ENCODE results near the gene RIPK4. TPM values are rescaled to one million over a fixed set of nuclear protein-coding genes. Genes with fewer than 3 reads are reported as not detected.
A peak's percentile ranks its signal among the peaks of the same experiment; 100 is the strongest.

Gene RIPK4
- total and polyA plus RNA-seq, 2 of the 13 experiments (the other 11 are each of a cell fraction or from before 2014, with no cell fraction given), result 3.1 to 4.9 TPM

DNA sequence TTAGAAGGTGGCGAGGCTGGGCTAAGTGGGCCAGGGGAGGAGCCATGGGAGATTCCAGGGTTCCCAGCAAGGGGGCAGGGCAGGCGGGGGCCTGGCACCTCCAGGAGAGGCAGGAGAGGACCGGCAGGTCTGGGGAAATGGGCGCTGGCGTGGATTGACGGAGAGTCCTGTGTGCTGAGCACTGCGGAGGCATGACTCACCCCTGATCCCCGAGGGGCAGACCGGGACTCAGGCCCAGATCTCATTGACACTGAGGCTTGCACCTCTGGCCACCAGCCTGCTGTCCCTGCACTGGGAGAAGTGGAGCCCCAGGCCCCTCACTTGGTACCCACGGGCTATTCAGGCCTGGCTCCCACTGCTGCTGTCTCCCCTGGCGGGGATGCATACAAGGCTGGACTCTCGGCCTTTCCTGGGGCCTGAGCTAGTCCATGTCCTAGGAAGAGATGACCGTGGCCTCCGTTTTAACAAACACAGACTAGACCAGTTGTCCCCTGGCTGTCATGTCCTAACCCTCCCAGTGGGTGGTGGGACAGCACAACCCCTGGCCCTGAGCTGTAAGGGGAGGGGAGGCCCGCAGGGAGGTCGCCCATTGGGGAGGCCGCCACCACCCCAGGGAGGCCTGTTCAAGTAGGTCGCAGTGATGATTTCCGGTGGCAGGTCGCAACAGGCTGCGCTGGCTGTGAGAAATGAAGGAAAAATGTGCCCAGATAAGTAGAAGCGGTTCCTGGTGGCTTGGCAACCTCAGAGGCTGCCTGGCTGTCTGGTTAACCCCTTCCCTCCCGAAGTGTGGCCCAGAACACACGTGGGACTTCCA, 39.7 kb downstream of the RIPK4 start (continued):
- TF ChIP-seq CBX5 (CRISPR knock-in tag; IDR thresholded peaks at IDR 0.05; ENCODE audit: borderline replicate concordance) (0 out of 2 replicates have a peak, but pooled peaks have one; percentile 6), RXRB (CRISPR knock-in tag; IDR thresholded peaks at IDR 0.05; ENCODE audit: borderline replicate concordance) (0 out of 2 replicates have a peak, but pooled peaks have one; percentile 32), HDAC2 (CRISPR knock-in tag; IDR thresholded peaks at IDR 0.05) (peak; percentile 18; the same call in 1 of the 2 replicates), SMARCC2 (IDR thresholded peaks at IDR 0.05) (no peak), TAF1 (CRISPR knock-in tag; IDR thresholded peaks at IDR 0.05) (no peak), MYNN (CRISPR knock-in tag; IDR thresholded peaks at IDR 0.05; ENCODE audit: low read depth) (no peak), HES4 (CRISPR knock-in tag; IDR thresholded peaks at IDR 0.05; ENCODE audit: borderline replicate concordance) (0 out of 2 replicates have a peak, but pooled peaks have one; percentile 49), FOSL2 (CRISPR knock-in tag; IDR thresholded peaks at IDR 0.05) (peak; percentile 88), SOX13 (IDR thresholded peaks at IDR 0.05) (no peak), SOX13 (CRISPR knock-in tag; conservative IDR thresholded peaks at IDR 0.05 in 1 of 2, IDR thresholded peaks at IDR 0.05 in 1 of 2) (peak in 1 of 2 experiments; percentile 12; a peak in 1 of 4 replicates), TCF7 (IDR thresholded peaks at IDR 0.05; ENCODE audit: low read depth) (no peak), SP4 (CRISPR knock-in tag; IDR thresholded peaks at IDR 0.05) (peak; percentile 58; the same call in 1 of the 2 replicates), THAP11 (CRISPR knock-in tag; IDR thresholded peaks at IDR 0.05) (no peak), WIZ (CRISPR knock-in tag; IDR thresholded peaks at IDR 0.05) (0 out of 2 replicates have a peak, but pooled peaks have one; percentile 28), KLF13 (CRISPR knock-in tag; IDR thresholded peaks at IDR 0.05) (no peak), ZNF263 (CRISPR knock-in tag; IDR thresholded peaks at IDR 0.05) (peak; percentile 67; the same call in 1 of the 2 replicates), ZNF343 (CRISPR knock-in tag; IDR thresholded peaks at IDR 0.05) (no peak), ZNF280D (CRISPR knock-in tag; IDR thresholded peaks at IDR 0.05) (no peak), PAX8 (CRISPR knock-in tag; IDR thresholded peaks at IDR 0.05; ENCODE audit: borderline replicate concordance) (no peak), ZNF605 (CRISPR knock-in tag; IDR thresholded peaks at IDR 0.05) (peak; percentile 28; the same call in 1 of the 2 replicates), ZFY (CRISPR knock-in tag; IDR thresholded peaks at IDR 0.05) (peak; percentile 59; the same call in 1 of the 2 replicates)
